Esophagus (tissue), 2 donors: ENCODE measurements around the gene RGPD8. TPM values are rescaled to one million over a fixed set of nuclear protein-coding genes. Genes with fewer than 3 reads are reported as not detected.
"Not testable (repeated sequence)": the region's sequence is repeated elsewhere in the genome, so short reads cannot be mapped to it uniquely, and the experiment has no call there.

Experiments used
- H3K27ac ChIP-seq, 2 donors: one replicate each; pipeline ENCODE4 v1.5.1; 2013; ENCODE audit warnings: low read depth in 2 of 2, mild to moderate bottlenecking in 2 of 2, inconsistent platforms in 1 of 2, low read length in 1 of 2, moderate library complexity in 1 of 2
- H3K27me3 ChIP-seq, 2 donors: one replicate each; pipeline ENCODE4 v1.6.1; 2013; ENCODE audit warnings: low read length in 2 of 2, control low read depth in 1 of 2, mild to moderate bottlenecking in 1 of 2; ENCODE audit not compliant: insufficient read depth in 2 of 2, control insufficient read depth in 1 of 2
- H3K36me3 ChIP-seq, 2 donors: one replicate each; pipeline ENCODE4 v1.6.1; 2013; ENCODE audit warnings: low read length in 1 of 2; ENCODE audit not compliant: control insufficient read depth in 2 of 2, insufficient read depth in 2 of 2
- H3K4me1 ChIP-seq, 2 donors: one replicate each; pipeline ENCODE4 v1.6.1; 2013; ENCODE audit warnings: low read length in 1 of 2; ENCODE audit not compliant: control insufficient read depth in 2 of 2, insufficient read depth in 2 of 2
- H3K4me3 ChIP-seq, 2 donors: one replicate each; pipeline ENCODE4 v1.5.1; 2013; ENCODE audit warnings: low read length in 2 of 2, mild to moderate bottlenecking in 2 of 2, low read depth in 1 of 2, moderate library complexity in 1 of 2
- H3K9me3 ChIP-seq, 2 donors: one replicate each; pipeline ENCODE4 v1.6.1; 2013; ENCODE audit warnings: mild to moderate bottlenecking in 2 of 2, low read depth in 1 of 2, low read length in 1 of 2, moderate library complexity in 1 of 2; ENCODE audit not compliant: control insufficient read depth in 2 of 2, insufficient read depth in 1 of 2
- WGBS, 2 donors: extraction: QIAGEN DNeasy Blood & Tissue Kit; methylation state at CpG; one replicate each; pipeline ENCODE4 v1.1.7; 2013; 5-methylcytosine and 5-hydroxymethylcytosine counted together
- polyA plus RNA-seq, 2 donors: library from polyadenylated mRNA; stranded (reverse); fragments of 200-250 nt; gene quantifications; one replicate each; pipeline ENCODE4 v1.2.3, GENCODE V29; 2013
- donor health status: healthy with polysubstance abuse.
- donor health status: Bipolar disorder and iron deficiency.

Gene RGPD8
- polyA plus RNA-seq, 2 donors = 0.34 to 1.0 TPM

DNA sequence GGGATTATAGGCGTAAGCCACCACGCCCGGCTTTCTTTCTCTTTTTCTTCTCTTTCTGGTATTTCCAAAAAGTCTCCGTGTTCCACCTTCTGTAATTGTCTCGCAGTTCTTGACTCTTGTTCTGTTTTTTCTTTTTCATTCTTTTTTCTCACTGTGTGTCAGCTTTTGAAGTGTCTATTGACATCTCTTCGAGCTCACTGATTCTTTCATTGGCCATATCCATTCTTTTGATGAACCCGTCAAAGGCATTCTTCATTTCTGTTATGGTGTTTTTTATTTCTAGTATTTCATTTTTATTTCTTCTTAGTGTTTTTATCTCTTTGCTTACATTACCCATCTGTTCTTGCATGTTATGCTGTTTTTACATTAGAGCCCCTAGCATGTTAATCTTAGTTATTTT lies 73.4 kb downstream of the RGPD8 start:
- 95 to 98% methylated on average over 7 of the region's 7 CpGs for WGBS, 2 donors
- H3K27me3 ChIP-seq = not testable (repeated sequence)

DNA sequence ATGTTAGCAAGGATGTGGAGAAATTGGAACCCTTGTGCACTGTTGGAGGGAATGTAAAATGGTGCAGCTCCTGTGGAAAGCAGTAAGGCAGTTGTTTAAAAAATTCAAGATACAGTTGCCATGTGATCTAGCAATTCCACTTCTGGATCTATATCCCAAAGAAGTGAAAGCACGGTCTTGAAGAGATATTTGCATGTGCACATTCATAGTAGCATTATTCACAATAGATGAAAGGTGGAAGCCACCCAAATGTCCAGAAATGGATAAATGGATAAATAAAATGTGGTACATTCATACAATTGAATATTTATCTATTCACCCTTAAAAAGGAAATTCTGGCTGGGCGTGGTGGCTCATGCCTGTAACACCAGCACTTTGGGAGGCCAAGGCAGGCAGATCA lies 79.1 kb downstream of the RGPD8 start:
- H3K9me3 ChIP-seq, H3K36me3 ChIP-seq, H3K27me3 ChIP-seq, H3K4me1 ChIP-seq, H3K4me3 ChIP-seq, H3K27ac ChIP-seq: not testable (repeated sequence)
- WGBS, 2 donors = 78 to 88% methylated on average over 2 of the region's 2 CpGs

More for the DNA sequence above, 73.4 kb downstream of the RGPD8 start:
- not testable (repeated sequence) for H3K36me3 ChIP-seq, H3K4me1 ChIP-seq, H3K27ac ChIP-seq, H3K4me3 ChIP-seq, H3K9me3 ChIP-seq

DNA sequence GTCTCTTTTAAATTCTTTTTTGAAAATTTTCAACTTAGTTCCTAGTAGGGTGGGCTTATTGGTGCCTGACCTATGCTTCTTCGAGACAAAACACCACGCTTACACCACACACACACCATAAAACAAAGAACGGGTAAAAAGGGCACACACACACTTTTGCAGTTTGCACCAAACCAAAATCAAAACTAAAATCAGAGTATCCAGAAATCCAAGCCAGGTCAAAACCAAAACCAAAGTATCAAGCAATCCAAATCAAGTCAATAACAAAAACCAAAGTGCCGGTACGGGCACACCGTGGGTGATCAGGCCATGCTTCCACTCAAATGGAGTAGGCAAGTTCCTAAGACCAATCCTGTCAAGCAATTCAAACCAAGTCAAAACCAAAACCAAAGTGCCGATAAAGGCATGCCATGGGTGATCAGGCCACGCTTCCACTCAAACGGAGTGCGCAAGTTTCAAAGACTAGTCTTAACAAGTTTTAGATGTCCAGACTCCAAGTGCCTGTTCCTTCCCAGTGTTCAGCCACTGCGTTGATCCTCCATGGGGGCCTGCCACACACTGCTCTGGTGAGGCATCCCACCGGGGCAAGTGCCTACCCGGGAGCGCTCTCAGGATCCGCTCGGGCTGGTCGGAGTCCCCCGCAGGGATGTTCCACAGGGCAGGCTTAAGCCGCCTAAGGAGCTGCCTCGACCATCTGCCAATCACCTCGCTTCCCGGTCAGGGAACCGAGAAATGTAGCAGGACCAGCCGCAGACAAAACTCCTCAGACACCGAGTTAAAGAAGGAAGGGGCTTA lies 80.4 kb downstream of the RGPD8 start:
- not testable (repeated sequence) for H3K4me3 ChIP-seq, H3K27me3 ChIP-seq, H3K4me1 ChIP-seq, H3K27ac ChIP-seq, H3K36me3 ChIP-seq, H3K9me3 ChIP-seq
- WGBS, 2 donors = 94 to 95% methylated on average over 15 of the region's 25 CpGs

DNA sequence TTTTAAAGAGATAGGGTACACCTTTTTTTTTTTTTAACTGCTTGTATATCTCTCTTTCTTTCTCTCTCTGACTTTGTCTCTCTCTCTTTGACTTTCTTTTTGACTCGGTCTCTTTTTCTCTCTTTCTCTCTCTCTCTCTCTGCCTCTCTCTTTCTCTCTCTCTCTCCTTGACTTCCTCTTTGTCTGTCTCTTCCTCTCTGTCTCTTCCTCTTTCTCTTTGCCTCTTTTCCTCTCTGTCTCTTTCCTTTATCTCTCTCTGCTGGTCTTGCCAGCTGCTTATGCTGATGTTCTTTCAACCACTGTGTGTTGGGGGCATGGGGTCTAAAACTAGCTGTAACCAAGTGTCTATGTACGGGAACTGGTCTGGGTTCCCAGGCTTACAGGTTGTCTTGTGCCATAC lies 81.2 kb downstream of the RGPD8 start:
- 80 to 91% methylated on average over 2 of the region's 2 CpGs for WGBS, 2 donors
- not testable (repeated sequence) for H3K36me3 ChIP-seq, H3K27me3 ChIP-seq, H3K27ac ChIP-seq, H3K4me1 ChIP-seq, H3K4me3 ChIP-seq, H3K9me3 ChIP-seq

DNA sequence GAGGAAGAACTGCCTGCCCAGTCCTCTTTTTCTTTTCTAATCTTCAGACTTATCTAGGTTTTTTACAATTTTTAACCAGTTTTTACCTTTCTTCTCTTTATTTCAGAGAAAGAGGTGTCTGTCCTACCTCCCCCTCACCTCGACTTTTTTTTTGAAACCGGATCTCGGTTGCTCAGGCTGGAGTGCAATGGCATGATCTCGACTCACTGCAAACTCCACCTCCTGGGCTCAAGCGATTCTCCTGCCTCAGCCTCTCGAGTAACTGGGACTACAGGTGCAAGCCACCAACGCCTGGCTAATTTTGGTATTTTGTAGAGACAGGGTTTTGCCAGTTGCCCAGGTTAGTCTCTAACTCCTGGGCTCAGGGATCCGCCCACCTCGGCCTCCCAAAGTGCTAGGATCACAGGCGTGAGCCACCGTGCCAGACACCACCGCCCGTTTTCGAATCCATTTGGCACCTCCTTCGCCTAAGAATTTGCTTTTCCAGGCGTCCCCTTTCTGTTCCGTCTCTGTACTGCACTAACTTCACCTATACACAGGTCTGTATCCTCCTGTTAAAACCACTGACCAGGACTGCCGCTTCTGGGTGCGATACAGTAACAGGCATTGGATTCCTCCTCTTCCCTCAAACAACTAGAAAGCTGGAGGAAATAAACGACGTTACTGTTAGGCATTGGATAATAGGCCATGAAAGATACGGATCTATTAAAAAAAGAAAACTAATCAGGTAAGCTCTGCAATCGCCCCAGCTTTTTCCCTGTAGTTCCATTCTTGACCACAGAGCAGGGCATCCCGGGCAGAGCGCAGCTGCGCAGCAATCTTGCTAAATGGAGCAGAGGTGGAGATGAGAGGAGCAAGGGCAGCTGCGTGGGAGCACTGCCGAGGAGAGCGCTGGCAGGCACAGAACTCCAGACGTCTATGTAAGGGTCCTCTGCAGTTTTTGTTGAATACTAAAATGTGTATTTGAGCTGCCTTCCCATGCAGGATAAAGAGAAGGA lies 88.1 kb downstream of the RGPD8 start:
- no peak overlapping the region for H3K4me3 ChIP-seq
- no peaks in the 10 kb centered on the region for H3K9me3 ChIP-seq
- H3K27me3 ChIP-seq = no peaks in the 10 kb centered on the region
- WGBS, 2 donors = 92% methylated on average over 30 of the region's 30 CpGs
- no peaks in the 10 kb centered on the region for H3K36me3 ChIP-seq
- no peaks in the 10 kb centered on the region for H3K4me1 ChIP-seq
- H3K27ac ChIP-seq = no peak overlapping the region

DNA sequence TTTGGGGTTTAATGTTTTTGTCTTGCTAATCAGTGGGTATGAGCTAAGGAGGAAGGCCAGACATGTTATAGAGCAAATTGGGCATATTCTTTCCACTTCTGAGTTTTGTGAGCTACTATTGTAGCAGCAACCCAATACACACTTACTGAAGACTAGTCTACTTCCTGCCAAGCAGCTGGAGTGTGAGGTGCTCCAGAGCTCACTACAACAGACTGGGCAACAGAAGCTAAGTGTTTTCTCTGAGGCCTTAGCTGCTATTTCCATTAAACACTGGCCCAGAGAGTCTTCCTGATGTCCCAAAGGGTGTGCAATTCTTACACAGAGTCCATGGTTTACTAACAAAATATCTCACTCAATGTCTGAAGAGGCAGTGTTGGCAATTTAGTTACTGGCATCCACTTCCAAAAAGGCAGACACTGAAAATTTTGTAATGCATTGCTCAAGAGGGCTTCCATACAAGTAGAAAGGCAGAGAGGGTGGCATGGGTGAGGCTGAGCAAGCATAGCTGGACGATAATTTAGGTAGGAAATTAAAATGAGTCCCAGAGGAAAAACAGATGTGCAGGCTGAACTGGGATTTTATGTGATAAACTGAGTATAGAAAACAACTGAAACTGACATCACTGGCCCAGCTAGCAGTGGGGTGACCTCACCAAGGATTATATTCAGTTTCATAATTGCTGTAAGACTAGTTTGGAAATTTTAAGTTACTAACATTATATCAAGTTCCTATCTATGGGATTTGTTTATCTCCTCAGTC lies 89.4 kb downstream of the RGPD8 start:
- H3K36me3 ChIP-seq = no peaks in the 10 kb centered on the region
- H3K4me1 ChIP-seq = no peaks in the 10 kb centered on the region
- H3K4me3 ChIP-seq = no peak overlapping the region
- H3K27ac ChIP-seq = no peak overlapping the region
- H3K9me3 ChIP-seq = no peaks in the 10 kb centered on the region
- WGBS, 2 donors = 65 to 70% methylated on average over 1 of the region's 1 CpG
- H3K27me3 ChIP-seq = no peaks in the 10 kb centered on the region

DNA sequence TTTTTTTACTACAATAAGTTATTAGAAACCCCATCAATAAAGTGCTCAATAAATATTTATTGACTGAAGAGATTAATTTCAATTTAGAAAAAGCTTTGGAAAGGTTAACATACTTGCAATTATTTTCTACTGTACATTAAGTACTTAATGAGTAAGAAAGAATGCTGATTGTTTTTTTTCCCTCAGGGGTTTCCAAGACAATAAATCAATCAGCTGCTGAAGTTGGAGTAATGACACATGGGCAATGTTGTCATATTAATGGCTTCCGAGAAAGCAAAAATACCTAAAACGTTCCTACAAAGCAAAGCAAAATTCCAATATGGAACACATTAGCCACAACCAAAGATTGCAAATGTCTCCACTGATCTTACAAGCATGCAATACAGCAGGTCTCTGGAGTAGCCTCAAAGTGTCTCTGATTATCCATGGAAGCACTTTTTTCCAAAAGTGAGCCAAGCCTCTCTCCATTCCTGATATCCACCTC lies 91.3 kb downstream of the RGPD8 start:
- H3K4me1 ChIP-seq = no peaks in the 10 kb centered on the region
- H3K9me3 ChIP-seq = no peaks in the 10 kb centered on the region
- 59 to 69% methylated on average over 2 of the region's 2 CpGs for WGBS, 2 donors
- no peaks in the 10 kb centered on the region for H3K27me3 ChIP-seq
- H3K4me3 ChIP-seq = no peak overlapping the region
- H3K36me3 ChIP-seq = no peaks in the 10 kb centered on the region
- H3K27ac ChIP-seq = no peak overlapping the region

DNA sequence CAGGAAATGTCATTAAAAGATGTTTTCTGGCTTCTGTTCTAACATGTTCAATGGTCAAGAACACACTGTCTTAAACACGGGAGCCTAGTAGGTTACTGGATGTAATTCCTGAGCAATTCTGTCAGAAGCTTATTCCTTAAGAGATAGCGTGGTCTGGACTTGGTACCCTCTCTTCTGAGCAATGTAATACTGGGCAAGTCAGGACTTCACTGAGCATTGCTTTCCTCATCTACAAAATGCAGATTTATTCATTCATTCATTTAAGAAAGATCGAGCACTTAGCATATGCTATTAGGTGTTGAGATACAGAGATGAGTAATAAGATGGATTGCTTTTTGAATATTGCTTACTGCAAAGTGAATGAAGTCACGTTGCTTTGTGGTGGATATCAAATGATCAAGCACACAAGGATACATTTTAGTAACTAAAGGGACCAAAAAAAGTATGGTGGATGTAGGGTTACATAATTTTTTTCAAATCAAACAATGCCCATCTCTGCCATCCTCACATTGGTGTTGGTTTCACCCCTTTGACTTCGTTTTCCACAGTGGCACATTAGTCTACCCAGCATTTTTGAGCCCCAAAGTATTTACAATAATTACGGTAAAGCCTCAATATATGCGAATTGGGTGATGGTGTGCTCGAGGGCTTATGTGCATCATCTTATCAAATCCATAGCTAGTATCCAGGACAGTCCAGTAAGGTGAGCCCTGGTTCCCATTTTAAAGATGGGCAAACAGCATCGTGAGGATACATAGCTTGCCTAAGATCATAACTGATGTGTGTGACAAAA lies 92.8 kb downstream of the RGPD8 start:
- Histone ChIP-seq H3K4me1 (no peaks in the 10 kb centered on the region), H3K27ac (no peak overlapping the region), H3K4me3 (no peak overlapping the region), H3K27me3 (no peaks in the 10 kb centered on the region), H3K9me3 (no peaks in the 10 kb centered on the region), H3K36me3 (no peaks in the 10 kb centered on the region)
- WGBS, 2 donors = 78 to 83% methylated on average over 9 of the region's 9 CpGs

DNA sequence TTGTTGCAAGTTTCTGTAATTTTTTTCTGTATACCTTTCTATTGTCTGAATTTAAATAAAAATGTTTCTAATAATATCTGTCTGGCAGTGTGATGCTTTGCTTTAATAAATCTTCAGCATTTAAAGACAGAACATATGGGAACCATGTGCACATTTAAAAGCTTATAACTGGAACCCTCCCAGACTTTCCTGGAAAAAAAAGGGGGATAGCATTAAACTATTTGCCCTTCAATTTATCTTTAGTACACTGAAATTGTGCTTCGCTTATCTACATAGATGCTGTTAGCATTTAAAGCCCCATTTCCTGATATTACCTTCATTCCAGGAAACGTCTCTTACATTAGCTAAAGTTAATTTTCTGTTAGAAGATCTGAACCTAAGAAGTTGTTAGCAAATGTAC lies 93.5 kb downstream of the RGPD8 start:
- 46 to 75% methylated on average over 2 of the region's 2 CpGs for WGBS, 2 donors
- H3K4me1 ChIP-seq = no peaks in the 10 kb centered on the region
- no peaks in the 10 kb centered on the region for H3K36me3 ChIP-seq
- no peak overlapping the region for H3K27ac ChIP-seq
- no peaks in the 10 kb centered on the region for H3K9me3 ChIP-seq
- no peak overlapping the region for H3K4me3 ChIP-seq
- H3K27me3 ChIP-seq = no peaks in the 10 kb centered on the region
